GM18861 (cell line): ENCODE data around the gene SLC22A23.

ENCODE experiments used
- ATAC-seq: cut with Tn5 transposase; IDR thresholded peaks from one replicate; pipeline ENCODE4 v1.9.1; 2021; ENCODE audit not compliant: unreplicated experiment

The SLC22A23 gene, protein sequence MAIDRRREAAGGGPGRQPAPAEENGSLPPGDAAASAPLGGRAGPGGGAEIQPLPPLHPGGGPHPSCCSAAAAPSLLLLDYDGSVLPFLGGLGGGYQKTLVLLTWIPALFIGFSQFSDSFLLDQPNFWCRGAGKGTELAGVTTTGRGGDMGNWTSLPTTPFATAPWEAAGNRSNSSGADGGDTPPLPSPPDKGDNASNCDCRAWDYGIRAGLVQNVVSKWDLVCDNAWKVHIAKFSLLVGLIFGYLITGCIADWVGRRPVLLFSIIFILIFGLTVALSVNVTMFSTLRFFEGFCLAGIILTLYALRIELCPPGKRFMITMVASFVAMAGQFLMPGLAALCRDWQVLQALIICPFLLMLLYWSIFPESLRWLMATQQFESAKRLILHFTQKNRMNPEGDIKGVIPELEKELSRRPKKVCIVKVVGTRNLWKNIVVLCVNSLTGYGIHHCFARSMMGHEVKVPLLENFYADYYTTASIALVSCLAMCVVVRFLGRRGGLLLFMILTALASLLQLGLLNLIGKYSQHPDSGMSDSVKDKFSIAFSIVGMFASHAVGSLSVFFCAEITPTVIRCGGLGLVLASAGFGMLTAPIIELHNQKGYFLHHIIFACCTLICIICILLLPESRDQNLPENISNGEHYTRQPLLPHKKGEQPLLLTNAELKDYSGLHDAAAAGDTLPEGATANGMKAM

DNA sequence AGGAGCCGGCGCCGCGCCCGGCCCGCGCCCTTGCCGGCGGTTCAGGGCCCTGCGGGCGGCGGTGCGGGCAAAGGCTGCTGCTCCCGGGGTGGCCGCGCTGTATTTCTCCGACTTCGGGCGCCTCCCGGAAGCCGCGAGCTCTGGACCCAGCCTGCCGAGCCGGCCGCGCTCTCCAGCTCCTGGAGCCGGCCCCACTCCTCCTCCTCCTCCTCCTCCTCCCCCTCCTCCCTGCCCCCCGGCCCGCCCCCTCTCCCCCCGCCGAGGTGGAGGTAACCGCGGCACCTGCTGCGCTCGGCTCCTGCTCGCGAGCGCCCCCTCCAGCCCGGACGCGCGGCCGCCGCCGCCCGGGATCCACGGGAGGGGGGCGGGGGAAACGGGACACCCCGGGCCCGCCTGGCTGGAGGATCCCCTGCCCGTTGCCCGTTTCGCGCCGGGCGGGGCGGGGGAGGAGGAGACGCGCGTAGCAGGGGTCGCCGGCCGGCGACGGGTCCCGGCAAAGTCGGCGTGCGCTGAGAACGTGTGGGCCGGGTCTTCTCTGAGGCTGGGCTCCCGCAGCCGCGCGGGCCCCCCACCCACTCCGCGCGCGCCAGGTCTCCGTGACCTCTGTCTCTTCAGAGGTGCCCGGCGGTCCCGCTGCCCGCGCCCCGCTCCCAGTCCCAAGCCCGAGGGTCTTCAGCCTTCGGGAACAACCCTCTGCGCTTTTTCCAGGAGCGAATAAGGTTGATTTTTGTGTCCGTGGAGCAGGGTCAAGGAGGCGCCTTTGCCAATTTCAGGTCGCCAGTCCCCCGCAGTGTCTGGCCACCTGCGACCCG is at the start of gene SLC22A23:
TSS of gene SLC22A23 (minus strand) at position 153 of the 812 bp plus-strand sequence. CDS start 491 bp downstream, outside the sequence.
- no peak for ATAC-seq

DNA sequence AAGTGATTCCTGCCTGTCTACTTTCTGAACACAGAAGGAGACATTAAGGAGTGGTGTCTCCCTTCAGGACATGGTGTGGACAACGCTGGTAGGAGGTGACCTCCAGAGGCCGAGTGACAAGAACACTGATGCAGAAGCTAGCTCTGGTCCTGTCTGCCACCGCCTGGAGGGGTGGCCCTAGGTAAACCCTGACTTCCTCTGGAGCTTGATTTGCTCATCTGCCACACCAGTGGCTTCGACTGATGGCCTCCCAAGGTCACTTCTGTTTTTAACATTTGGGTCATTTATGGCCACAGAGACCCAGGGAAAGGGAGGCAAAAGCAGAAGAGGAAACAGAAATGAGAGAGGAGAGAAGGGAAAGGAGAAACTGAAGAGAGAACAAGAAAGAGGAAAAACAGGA is 49.4 kb upstream of the SLC22A23 start:
- ATAC-seq: no peak

DNA sequence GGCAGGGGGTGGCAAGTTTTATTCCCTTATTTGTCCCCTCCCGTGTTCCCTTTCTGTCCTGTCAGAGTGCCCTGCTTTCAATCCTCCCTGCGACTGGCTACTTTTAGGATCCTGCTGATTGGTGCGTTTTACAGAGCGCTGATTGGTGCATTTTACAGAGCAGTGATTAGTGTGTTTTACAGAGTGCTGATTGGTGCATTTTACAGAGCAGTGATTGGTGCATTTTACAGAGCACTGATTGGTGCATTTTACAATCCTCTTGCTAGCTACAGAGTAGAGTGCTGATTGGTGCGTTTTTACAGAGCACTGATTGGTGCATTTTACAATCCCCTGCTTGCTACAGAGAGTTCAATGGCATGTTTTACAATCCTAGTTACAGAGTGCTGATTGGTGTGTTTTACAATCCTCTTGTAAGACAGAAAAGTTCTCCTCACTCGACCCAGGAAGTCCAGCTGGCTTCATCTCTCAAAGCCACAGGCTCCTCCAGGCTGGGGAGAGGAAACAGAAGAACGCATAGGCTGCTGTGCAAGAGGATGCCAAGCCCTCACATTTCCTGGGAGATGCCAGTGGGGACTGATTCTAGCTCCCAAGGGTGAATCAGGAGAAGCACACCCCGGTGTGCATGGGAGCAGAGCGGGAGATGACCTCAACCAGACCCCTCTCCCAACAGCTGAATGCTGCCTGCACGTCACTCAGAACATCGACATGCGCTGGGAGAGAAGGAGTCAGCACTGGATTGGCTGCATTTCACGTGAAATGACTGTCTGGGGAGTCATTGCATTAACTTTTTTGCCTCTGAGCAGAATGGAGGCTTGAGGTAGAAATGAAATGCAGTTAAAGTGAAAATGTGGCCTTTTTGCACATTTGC is 48.3 kb upstream of the SLC22A23 start:
- ATAC-seq: no peak

DNA sequence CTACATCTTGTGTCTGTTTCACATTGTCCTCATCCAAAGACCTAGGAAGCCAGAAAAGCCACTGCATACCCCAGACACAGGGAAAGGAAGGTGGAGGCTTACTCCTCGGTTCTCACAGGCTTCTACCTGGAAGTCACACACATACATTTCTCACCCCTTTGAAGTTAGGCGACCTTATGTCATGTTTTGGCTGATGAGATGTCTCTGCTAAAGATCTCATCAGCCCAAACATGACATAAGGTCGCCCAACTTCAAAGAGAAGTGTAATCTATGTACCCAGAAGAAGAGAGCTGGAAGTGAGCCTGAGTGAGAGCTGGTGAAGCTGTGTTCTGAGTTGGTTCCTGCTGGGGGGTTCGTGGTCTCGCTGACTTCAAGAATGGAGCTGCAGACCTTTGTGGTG is 47.5 kb upstream of the SLC22A23 start:
- ATAC-seq: no peak

DNA sequence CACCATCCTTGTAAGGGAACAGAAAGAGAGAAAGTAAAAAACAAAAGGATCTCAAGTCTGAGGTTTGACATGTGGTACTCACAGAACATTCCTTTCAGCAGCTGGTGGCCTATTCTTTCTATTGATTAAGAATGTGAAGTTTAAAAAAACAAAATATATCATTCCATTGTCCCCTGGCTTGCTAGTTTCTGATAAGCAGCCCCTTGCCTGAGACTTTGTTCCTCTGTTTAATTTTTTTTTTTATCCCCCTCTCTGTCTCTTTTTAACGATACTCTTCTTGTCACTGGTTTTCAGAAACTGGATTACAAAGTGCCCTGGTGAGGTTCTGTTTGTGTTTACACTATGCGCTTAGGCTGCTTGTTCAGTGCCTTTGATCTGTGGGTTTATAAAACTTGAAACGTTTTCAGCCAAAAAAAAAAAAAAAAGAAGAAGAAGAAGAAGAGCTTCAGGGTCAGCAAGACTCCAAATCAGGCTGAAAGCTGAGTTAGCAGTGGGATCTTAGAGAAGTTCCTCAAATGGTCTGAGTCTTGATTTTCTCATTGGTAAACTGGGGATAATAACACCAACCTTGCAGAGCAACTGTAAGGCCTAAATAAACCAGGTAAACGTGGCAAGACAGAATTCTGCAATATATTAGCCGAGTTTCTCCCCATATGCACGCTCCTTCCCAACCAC is 45.1 kb upstream of the SLC22A23 start:
- no peak for ATAC-seq

DNA sequence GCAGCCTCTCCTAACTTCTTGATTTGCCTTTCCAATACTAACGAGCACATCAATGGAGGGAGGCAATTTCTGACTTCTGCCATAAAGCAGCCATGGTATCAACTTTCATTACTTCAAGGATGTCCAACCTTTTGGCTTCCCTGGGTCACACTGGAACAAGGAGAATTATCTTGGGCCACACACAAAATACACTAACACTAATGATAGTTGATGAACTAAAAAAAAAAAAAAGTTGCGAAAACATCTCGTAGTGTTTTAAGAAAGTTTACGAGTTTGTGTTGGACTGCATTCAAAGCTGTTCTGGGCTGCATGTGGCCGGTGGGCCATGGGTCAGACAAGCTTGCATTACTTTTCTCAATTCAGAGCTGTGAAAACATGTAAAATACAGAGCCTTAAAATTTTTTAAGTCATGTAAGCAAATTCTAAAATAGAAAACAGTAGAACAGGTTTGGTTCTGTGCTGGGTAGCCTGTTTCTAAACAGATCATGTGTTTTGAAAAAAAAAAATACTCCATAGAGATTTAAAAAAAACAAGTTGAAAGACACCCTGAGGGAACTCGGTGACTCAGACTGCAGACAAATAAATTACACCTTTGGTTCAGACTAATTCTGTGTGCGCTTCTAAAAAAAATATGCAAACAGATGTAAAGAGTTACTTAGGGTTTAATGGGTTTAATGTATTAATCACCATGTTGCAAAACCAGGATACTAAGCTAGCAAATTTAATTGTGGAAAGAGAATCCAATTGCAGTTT is 43.6 kb upstream of the SLC22A23 start:
- no peak for ATAC-seq

DNA sequence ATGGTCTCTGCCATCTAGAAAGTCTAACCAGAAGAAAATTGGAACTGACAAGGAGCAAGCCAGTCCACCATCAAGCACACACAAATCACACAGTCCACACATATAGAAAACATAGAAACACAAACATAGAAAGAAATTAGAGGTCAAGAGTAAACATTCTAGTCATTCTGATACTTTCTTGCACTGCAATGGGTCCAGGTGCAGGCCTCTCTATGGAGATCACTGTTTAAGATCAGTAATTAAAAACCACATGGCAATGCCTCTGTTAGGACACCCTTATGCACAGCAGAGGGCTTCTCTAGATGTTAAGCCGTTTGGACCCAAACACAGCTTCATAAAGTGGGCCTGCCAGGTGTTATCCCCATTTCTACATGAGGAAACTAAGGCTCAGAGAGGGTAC is 42.8 kb upstream of the SLC22A23 start:
- ATAC-seq: no peak

DNA sequence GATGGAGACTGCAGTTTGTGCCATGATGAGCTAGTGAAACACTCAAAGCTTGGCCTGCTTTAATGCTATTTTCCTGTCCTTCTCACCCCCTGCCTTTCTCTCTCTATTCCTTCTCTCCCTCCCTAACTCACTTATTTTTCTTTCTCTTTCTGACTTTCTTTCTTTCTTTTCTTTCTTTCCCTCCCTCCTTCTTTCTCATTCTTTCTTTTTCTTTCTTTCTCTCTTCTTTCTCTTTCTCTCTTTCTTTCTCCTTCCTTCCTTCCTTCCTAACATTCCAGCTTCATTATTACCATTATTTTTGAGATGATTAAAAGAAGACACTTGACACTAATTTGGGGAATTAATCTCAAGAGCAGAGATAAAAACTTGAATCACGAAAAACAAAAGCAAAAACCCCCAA is 39.5 kb upstream of the SLC22A23 start:
- no peak for ATAC-seq

DNA sequence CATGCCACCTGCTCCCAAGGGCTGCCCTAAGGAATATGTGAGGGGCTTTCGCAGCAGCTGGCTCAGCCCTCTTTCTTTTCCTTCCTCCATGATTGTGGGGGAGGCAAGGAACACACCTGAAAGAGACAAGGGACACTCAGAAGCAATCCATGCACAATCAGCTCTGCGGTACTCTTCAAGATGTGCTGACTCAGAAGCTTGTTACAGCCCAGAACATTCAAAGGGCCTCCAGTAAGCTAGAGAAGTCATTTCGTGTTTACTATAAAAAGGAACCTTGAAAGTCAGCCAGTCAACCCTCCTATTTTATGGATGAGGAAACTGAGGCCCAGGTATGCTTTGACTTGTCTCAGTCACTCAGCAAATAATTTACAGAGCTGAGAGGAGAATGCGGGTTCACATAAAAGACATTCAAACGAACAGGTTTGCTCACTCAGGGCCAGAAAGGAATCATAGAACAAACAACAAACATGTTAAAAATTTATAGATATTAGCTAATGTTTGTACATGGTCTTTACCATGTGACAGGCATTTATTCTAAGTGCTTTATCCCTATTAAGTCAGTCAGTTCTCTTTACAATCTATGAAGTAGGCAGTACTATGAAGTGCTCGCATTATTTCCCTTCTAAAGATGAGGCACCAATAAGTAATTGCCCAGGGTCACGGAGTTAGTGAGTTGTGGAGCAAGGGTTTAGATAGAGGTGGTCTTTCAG is 37.7 kb upstream of the SLC22A23 start:
- ATAC-seq: no peak

DNA sequence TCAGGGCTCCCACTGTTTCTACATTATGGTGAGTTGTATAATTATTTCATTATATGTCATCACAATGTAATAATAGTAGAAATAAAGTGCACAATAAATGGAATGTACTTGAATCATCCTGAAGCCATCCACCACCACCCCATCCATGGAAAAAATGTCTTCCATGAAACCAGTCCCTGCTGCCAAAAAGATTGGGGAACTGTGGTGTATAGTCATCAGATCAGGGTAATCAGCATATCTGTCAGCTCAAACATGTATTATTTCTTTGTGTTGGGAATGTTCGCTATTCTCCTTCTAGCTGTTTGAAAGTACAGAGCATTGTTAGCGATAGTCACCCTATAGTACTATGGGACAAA is 33.8 kb upstream of the SLC22A23 start:
- no peak for ATAC-seq

DNA sequence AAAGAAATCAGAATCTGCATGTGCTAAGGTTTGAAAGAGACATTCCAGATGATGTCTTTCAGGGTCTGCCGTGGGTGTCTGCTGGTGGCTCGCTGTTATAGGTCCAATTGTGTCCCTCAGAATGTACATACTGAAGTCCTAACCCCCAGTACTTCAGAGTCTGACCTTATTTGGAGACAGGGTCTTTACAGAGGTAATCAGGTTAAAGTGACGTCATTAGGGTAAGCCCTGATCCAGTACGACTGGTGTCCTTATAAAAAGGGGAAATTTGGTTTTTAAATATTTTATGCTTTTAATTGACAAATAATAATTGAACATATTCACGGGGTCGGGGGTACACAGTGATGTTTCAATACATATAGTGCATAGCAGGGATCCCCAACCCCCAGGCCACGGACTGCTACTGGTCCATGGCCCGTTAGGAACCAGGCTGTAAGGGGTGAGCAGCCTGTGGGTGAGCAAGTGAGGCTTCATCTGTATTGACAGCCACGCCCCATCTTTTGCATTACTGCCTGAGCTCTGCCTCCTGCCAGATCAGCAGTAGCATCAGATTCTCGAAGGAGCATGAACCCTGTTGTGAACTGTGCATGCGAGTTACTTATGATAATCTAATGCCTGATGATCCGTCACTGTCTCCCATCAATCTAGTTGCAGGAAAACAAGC is 33.2 kb upstream of the SLC22A23 start:
- ATAC-seq: no peak

DNA sequence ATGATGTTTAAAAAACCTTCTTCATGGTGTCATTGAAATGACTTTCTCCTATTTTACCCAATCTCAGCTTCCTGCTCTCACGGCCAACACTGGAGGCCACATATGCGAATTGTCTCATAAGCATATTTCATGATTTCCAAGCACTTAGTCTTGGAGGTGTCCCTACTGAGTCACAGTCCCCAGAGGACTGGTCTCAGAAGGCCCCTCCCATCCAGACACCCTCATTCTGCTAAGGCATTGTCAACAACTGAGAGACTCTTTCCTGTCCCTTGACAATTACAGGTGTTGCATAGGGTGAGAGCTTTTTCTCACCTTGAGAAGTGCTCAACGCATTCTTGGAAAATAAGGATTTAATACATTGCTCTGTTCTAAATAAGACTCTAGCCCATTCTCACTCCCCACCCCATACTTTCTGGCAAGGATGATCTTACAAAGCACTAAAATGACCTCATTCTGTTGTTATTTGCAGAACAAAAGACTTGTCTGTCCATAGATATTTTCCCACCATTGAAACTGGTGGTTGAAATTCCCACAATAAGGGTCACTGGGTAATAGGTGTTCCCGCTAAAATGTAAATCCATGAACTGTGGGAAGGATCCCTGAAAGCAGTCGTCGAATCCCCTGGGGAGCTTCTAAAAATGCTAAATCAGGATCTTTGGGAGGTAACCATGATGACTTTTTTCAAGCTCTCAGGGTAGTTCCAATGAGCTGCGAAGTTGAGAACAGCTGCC is 32.3 kb upstream of the SLC22A23 start:
- no peak for ATAC-seq

DNA sequence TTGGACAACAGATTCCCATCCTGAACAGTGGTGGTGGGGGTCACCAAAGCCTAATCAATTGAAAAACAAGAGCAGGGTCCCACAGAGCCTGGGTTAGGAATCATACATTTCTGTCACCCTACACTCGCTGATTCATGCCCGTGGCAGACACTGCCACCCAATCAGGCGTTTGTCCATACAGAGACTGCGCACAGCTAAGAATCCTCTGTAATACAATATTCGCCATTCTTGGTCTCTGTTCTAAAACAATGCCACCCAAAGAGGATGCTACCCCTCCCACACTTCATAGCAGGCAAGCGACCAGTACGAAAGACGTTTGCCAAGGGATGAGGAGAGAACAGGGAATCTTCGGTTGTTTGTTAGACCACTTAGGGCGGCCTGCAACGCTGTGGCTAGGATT is 28.1 kb upstream of the SLC22A23 start:
- no peak for ATAC-seq

DNA sequence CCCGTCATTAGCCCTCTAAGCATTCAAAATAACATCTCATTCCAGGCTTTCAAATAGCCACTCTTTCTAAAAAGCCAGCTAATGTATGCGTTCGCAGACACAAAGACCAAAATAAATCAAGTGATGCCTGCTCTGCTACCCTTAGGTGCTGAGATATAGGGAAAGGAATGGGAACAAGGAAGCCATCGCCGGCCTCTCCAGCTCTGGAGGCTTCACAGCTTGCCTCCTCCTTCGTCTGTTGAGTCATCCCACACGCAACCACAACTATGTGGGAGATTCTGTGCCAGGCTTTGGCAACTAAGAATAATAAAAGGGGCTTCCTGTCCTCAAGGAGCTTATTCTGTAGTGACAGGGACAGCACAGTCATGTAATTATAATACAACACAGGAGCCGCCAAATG is 27.3 kb upstream of the SLC22A23 start:
- ATAC-seq: no peak

DNA sequence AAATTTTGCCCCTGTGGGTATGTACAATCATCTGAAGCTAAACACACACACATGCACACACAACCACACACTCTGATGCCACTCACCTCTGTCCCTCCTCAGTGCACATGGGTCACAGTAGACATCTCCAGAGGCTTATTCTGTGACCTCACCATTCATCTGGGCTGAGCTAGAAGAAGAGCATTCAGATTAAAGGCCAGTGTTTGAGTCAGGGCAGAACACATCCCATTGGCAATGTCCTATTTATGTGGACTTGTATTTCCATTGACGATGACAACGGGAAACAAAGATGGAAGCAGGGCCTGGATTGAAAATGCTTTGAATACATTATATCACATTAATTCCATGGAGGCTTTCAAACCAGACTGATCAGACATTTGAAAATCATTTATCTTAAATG is 26.8 kb upstream of the SLC22A23 start:
- ATAC-seq: no peak

DNA sequence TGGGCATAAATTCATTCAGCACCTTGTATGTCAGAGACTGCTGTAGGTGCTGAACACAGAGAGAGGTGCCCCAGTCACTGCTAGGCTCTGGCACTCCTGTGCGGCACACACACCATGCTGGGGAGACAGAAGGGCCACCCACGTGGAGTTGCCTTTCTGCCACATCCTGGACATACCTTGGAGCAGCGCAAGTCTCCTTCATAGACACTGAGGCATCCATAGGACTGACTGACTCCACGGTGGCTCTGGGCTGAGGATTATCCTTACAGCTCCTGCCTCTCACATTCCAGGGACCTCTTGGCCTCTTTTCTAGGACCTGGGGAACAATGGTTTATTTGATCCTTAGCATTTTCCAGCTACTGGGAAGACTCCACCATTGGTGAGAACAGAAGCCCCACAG is 26.0 kb upstream of the SLC22A23 start:
- no peak for ATAC-seq

DNA sequence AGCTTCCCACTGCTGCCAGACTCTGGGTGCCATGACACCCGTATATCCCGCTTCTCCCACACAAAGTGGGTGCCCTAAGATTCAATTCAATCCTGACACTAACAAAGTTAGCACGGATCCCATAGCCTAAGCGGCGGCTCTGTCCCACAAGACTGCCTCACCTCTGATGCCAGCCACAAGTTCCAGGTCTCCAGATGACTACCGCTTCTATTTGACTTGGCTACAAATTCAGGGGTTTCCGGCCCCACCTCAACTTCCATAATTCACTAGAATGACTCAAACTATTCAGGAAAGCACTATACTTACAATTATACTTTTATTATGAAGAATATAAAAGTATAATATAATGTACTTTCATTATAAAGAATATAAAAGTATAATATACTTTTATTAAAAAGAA is 24.8 kb upstream of the SLC22A23 start:
- ATAC-seq: no peak

DNA sequence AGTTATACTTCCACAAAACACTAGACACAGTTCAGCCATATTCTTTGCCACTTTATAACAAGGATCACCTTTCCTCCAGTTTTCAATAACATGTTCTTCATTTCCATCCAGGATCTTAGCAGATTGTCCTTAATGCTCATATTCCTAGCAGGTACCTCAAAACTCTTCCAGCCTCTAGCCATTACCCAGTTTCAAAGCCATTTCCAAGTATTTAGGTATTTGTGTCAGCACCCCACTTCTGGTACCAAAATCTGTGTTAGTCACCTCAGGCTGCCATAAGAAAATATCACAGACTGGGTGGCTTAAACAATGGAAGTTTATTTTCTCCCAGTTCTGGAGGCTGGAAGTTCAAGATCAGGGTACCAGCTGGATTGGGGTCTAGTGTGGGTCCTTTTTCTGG is 23.2 kb upstream of the SLC22A23 start:
- no peak for ATAC-seq
